DOHH2 (cell line): Measurements from ENCODE around the gene NFE2L1.

Experiments used
- EZH2phosphoT487 ChIP-seq: fragments of 200-600 bp; sonication (generic); IDR thresholded peaks from 2 replicates; pipeline ENCODE4 v1.6.1; 2017; ENCODE audit warnings: borderline replicate concordance, mild to moderate bottlenecking, antibody characterized with exemption, low read length, moderate library complexity, mixed read lengths
- TF ChIP-seq, protein P1 (sequence below): fragments of 200-600 bp; sonication (generic); IDR thresholded peaks from one replicate; pipeline ENCODE4 v1.5.1; 2014; ENCODE audit warnings: antibody characterized with exemption, mild to moderate bottlenecking, low read depth, low read length; ENCODE audit not compliant: poor library complexity, severe bottlenecking

DNA sequence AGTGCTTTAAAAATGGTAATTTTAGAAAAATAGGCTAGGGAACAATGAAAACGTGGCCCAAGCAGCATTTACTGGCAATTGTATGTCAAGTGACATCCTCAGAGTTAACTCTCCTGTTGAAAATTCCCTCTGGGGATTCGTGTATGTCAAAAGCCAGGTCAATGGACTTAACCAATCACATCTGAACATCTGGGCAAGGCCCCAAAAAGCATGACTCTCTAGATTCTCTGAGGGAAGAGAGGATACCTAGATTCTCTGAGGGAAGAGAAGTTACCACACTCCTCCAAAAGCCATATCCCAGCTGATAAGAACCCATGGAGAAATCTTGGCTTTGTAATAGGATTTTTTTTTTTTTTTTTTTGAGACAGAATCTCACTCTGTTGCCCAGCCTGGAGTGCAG lies 23.5 kb downstream of the NFE2L1 start:
- TF ChIP-seq, protein P1, sequence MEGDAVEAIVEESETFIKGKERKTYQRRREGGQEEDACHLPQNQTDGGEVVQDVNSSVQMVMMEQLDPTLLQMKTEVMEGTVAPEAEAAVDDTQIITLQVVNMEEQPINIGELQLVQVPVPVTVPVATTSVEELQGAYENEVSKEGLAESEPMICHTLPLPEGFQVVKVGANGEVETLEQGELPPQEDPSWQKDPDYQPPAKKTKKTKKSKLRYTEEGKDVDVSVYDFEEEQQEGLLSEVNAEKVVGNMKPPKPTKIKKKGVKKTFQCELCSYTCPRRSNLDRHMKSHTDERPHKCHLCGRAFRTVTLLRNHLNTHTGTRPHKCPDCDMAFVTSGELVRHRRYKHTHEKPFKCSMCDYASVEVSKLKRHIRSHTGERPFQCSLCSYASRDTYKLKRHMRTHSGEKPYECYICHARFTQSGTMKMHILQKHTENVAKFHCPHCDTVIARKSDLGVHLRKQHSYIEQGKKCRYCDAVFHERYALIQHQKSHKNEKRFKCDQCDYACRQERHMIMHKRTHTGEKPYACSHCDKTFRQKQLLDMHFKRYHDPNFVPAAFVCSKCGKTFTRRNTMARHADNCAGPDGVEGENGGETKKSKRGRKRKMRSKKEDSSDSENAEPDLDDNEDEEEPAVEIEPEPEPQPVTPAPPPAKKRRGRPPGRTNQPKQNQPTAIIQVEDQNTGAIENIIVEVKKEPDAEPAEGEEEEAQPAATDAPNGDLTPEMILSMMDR: no peak
- TF ChIP-seq EZH2phosphoT487: no peak
